CD4-positive, alpha-beta T cell (primary cell): ENCODE measurements around the gene MAPK4. TPM values are rescaled to one million over a fixed set of nuclear protein-coding genes. Genes with fewer than 3 reads are reported as not detected.

ENCODE experiments used
- ATAC-seq: fragments of 200-7000 bp; cut with Tn5 transposase; one replicate; pipeline ENCODE4 v1.10.0; 2022; ENCODE audit warnings: mild to moderate bottlenecking; ENCODE audit not compliant: poor library complexity
- CTCF ChIA-PET: fragments of 350-600 bp; sonication (Branson Sonifier 250); formaldehyde crosslinking; loops from one replicate; lab custom pipeline; 2021; ENCODE audit warnings: antibody characterized with exemption, inconsistent platforms; lab: Charles Lee
- POLR2A ChIA-PET: fragments of 350-600 bp; sonication (Branson Sonifier 250); formaldehyde crosslinking; loops from one replicate; lab custom pipeline; 2021; ENCODE audit warnings: antibody characterized with exemption, inconsistent platforms; lab: Charles Lee
- DNase-seq, 14 experiments: peaks; one replicate each; pipeline ENCODE4 v3.0.0-alpha.2; 2013 to 2020; ENCODE audit warnings: mixed read lengths in 2 of 14
- H3K27ac ChIP-seq, 2 donors: one replicate each; pipeline versions ENCODE4 v1.5.1 to v1.7.0; 2013; ENCODE audit warnings: low read length in 2 of 2, low read depth in 1 of 2, mild to moderate bottlenecking in 1 of 2
- H3K27me3 ChIP-seq, 2 experiments: 1 replicate in 1 of 2; 2 replicates in 1 of 2; pipeline versions ENCODE4 v1.6.1 to v1.7.0; 2013; ENCODE audit warnings: low read length in 2 of 2, control low read depth in 1 of 2, mild to moderate bottlenecking in 1 of 2, moderate library complexity in 1 of 2; ENCODE audit not compliant: insufficient read depth in 2 of 2, control insufficient read depth in 1 of 2
- H3K36me3 ChIP-seq: one replicate; pipeline ENCODE4 v1.6.1; 2013; ENCODE audit warnings: low read length, control low read depth; ENCODE audit not compliant: insufficient read depth
- H3K4me1 ChIP-seq: one replicate; pipeline ENCODE4 v1.6.1; 2013; ENCODE audit warnings: low read length, control low read depth; ENCODE audit not compliant: insufficient read depth
- H3K4me3 ChIP-seq: one replicate; pipeline ENCODE4 v1.5.1; 2013; ENCODE audit warnings: mild to moderate bottlenecking, low read length, moderate library complexity
- H3K9me3 ChIP-seq, 2 experiments: 1 replicate in 1 of 2; 2 replicates in 1 of 2; pipeline versions ENCODE4 v1.6.1 to v1.7.0; 2013; ENCODE audit warnings: low read length in 2 of 2, mild to moderate bottlenecking in 2 of 2, control low read depth in 1 of 2, moderate library complexity in 1 of 2; ENCODE audit not compliant: control insufficient read depth in 1 of 2, insufficient read depth in 1 of 2
- H3K27ac Mint-ChIP-seq: one replicate; pipeline ENCODE4 v1.8.0; 2020; ENCODE audit warnings: mixed read lengths
- H3K27me3 Mint-ChIP-seq: one replicate; pipeline ENCODE4 v1.8.0; 2021; ENCODE audit warnings: mixed read lengths
- H3K36me3 Mint-ChIP-seq: one replicate; pipeline ENCODE4 v1.8.0; 2021; ENCODE audit warnings: low read depth, mixed read lengths
- H3K4me1 Mint-ChIP-seq: one replicate; pipeline ENCODE4 v1.8.0; 2021; ENCODE audit warnings: low read depth, mixed read lengths
- H3K4me3 Mint-ChIP-seq: one replicate; pipeline ENCODE4 v1.8.0; 2020; ENCODE audit warnings: mild to moderate bottlenecking, mixed read lengths
- H3K9me3 Mint-ChIP-seq: one replicate; pipeline ENCODE4 v1.8.0; 2020; ENCODE audit warnings: mixed read lengths
- CTCF ChIP-seq: fragments of 200-600 bp; IDR thresholded peaks from one replicate; pipeline ENCODE4 v1.8.0; 2022; ENCODE audit warnings: antibody characterized with exemption, mild to moderate bottlenecking
- intact Hi-C, 2 experiments: fragments of 100-400 bp; cut with DNase I in 1 of 2; cut with micrococcal nuclease in 1 of 2; formaldehyde crosslinking; loops; one replicate each; pipeline versions ENCODE4 v1.15.1 to v1.9.0; 2023 to 2025; cut with DNase I, micrococcal nuclease
- total RNA-seq, 174 experiments: library from RNA in 2 of 174; stranded (reverse) in 2 of 174; gene quantifications; one replicate each; pipeline ENCODE4 v1.2.3 and lab custom pipeline; 2021 to 2026

Gene MAPK4
- total RNA-seq, 2 experiments from 2014 or later: not detected

GRCh38 chr18:50624981-50625380, 65.1 kb downstream of the MAPK4 start:
- Mint-ChIP-seq H3K4me1 (no peaks in the 10 kb centered on the region), H3K27ac (no peak overlapping the region), H3K36me3 (no peaks in the 10 kb centered on the region), H3K27me3 (peaks cover 10% of the 10 kb centered on the region), H3K9me3 (no peaks in the 10 kb centered on the region), H3K4me3 (no peak overlapping the region)
- DNase-seq (no peak), ATAC-seq (no peak)
- no peaks in the 10 kb centered on the region for H3K36me3 ChIP-seq
- ChIA-PET CTCF (no interaction called here), POLR2A (no interaction called here)
- H3K27me3 ChIP-seq: no peaks in the 10 kb centered on the region
- no peak for TF ChIP-seq CTCF
- H3K27ac ChIP-seq: no peak overlapping the region
- intact Hi-C loops: no loop called here
- no peaks in the 10 kb centered on the region for H3K4me1 ChIP-seq
- no peaks in the 10 kb centered on the region for H3K9me3 ChIP-seq
- H3K4me3 ChIP-seq: no peak overlapping the region

GRCh38 chr18:50626317-50626716, 66.4 kb downstream of the MAPK4 start:
- H3K27me3 Mint-ChIP-seq: peaks cover 9% of the 10 kb centered on the region
- no peaks in the 10 kb centered on the region for H3K4me1 Mint-ChIP-seq
- ATAC-seq: no peak
- H3K36me3 Mint-ChIP-seq: no peaks in the 10 kb centered on the region
- no peak for TF ChIP-seq CTCF
- ChIA-PET CTCF (no interaction called here), POLR2A (no interaction called here)
- no peak for DNase-seq
- no peaks in the 10 kb centered on the region for H3K9me3 Mint-ChIP-seq
- intact Hi-C loops: no loop called here
- Histone ChIP-seq H3K27ac (no peak overlapping the region), H3K9me3 (no peaks in the 10 kb centered on the region), H3K4me3 (no peak overlapping the region), H3K27me3 (no peaks in the 10 kb centered on the region), H3K4me1 (no peaks in the 10 kb centered on the region), H3K36me3 (no peaks in the 10 kb centered on the region)
- no peak overlapping the region for H3K27ac Mint-ChIP-seq
- no peak overlapping the region for H3K4me3 Mint-ChIP-seq

- ATAC-seq (no peak), DNase-seq (no peak)
- ChIA-PET CTCF (no interaction called here), POLR2A (no interaction called here)
- intact Hi-C loops: no loop called here
- Mint-ChIP-seq H3K9me3 (no peaks in the 10 kb centered on the region), H3K36me3 (no peaks in the 10 kb centered on the region), H3K4me1 (no peaks in the 10 kb centered on the region), H3K27ac (no peak overlapping the region), H3K27me3 (peaks cover 7% of the 10 kb centered on the region), H3K4me3 (no peak overlapping the region)
- H3K27me3 ChIP-seq: no peaks in the 10 kb centered on the region
- no peak for TF ChIP-seq CTCF
- no peaks in the 10 kb centered on the region for H3K36me3 ChIP-seq
- no peak overlapping the region for H3K27ac ChIP-seq
- no peak overlapping the region for H3K4me3 ChIP-seq
- H3K9me3 ChIP-seq: no peaks in the 10 kb centered on the region
- H3K4me1 ChIP-seq: no peaks in the 10 kb centered on the region
Measured at GRCh38 chr18:50627594-50628532, 68.0 kb downstream of the MAPK4 start.
